Measurements from ENCODE around the gene TMC1.
A peak's percentile ranks its signal among the peaks of the same experiment; 100 is the strongest.
"Not testable (repeated sequence)": the region's sequence is repeated elsewhere in the genome, so short reads cannot be mapped to it uniquely, and the experiment has no call there.

Gene TMC1

GRCh38 chr9:72826996-72827949, 305.9 kb downstream of the TMC1 start:
- no peaks in the 10 kb centered on the region for H3K27me3 ChIP-seq (replicated peaks; ENCODE audit: control insufficient read depth, insufficient read depth, low read length)
- H3K9ac ChIP-seq (ENCODE audit: low read length), result no peak overlapping the region
- no peak overlapping the region for H3K4me3 ChIP-seq (ENCODE audit: low read length)
- H3K36me3 ChIP-seq (ENCODE audit: control insufficient read depth, insufficient read depth, low read length, severe bottlenecking), result no peaks in the 10 kb centered on the region
- DNase-seq (ENCODE audit: low read depth), result peak; percentile 43
- no peaks in the 10 kb centered on the region for H3K9me3 ChIP-seq (ENCODE audit: control insufficient read depth, low read length)
- peaks cover 29% of the 10 kb centered on the region for H3K4me1 ChIP-seq (ENCODE audit: control insufficient read depth, insufficient read depth, low read length)

- H3K9ac ChIP-seq (ENCODE audit: low read length), result no peak overlapping the region
- no peaks in the 10 kb centered on the region for H3K27me3 ChIP-seq (replicated peaks; ENCODE audit: control insufficient read depth, insufficient read depth, low read length)
- no peaks in the 10 kb centered on the region for H3K9me3 ChIP-seq (ENCODE audit: control insufficient read depth, low read length)
- peaks cover 25% of the 10 kb centered on the region for H3K4me1 ChIP-seq (ENCODE audit: control insufficient read depth, insufficient read depth, low read length)
- no peak overlapping the region for H3K4me3 ChIP-seq (ENCODE audit: low read length)
- no peaks in the 10 kb centered on the region for H3K36me3 ChIP-seq (ENCODE audit: control insufficient read depth, insufficient read depth, low read length, severe bottlenecking)
- peak; percentile 21 for DNase-seq (ENCODE audit: low read depth)
Measured at GRCh38 chr9:72827950-72828731, 306.7 kb downstream of the TMC1 start.

GRCh38 chr9:72834994-72835393, 313.6 kb downstream of the TMC1 start:
- no peaks in the 10 kb centered on the region for H3K36me3 ChIP-seq (ENCODE audit: control insufficient read depth, insufficient read depth, low read length, severe bottlenecking)
- H3K4me3 ChIP-seq (ENCODE audit: low read length), result no peak overlapping the region
- peaks cover 5% of the 10 kb centered on the region for H3K4me1 ChIP-seq (ENCODE audit: control insufficient read depth, insufficient read depth, low read length)
- no peaks in the 10 kb centered on the region for H3K9me3 ChIP-seq (ENCODE audit: control insufficient read depth, low read length)
- no peak overlapping the region for H3K9ac ChIP-seq (ENCODE audit: low read length)
- DNase-seq (ENCODE audit: low read depth), result no peak
- H3K27me3 ChIP-seq (replicated peaks; ENCODE audit: control insufficient read depth, insufficient read depth, low read length), result no peaks in the 10 kb centered on the region

- peaks cover 5% of the 10 kb centered on the region for H3K4me1 ChIP-seq (ENCODE audit: control insufficient read depth, insufficient read depth, low read length)
- H3K36me3 ChIP-seq (ENCODE audit: control insufficient read depth, insufficient read depth, low read length, severe bottlenecking), result no peaks in the 10 kb centered on the region
- no peak overlapping the region for H3K9ac ChIP-seq (ENCODE audit: low read length)
- no peaks in the 10 kb centered on the region for H3K27me3 ChIP-seq (replicated peaks; ENCODE audit: control insufficient read depth, insufficient read depth, low read length)
- no peak overlapping the region for H3K4me3 ChIP-seq (ENCODE audit: low read length)
- no peaks in the 10 kb centered on the region for H3K9me3 ChIP-seq (ENCODE audit: control insufficient read depth, low read length)
- no peak for DNase-seq (ENCODE audit: low read depth)
Measured at GRCh38 chr9:72836790-72837189, 315.4 kb downstream of the TMC1 start.

- Histone ChIP-seq H3K27me3 (replicated peaks; ENCODE audit: control insufficient read depth, insufficient read depth, low read length) (no peaks in the 10 kb centered on the region), H3K36me3 (ENCODE audit: control insufficient read depth, insufficient read depth, low read length, severe bottlenecking) (no peaks in the 10 kb centered on the region)
Measured at GRCh38 chr9:72839085-72839484, 317.7 kb downstream of the TMC1 start.

GRCh38 chr9:72843520-72844439, 322.4 kb downstream of the TMC1 start:
- Histone ChIP-seq H3K36me3 (ENCODE audit: control insufficient read depth, insufficient read depth, low read length, severe bottlenecking) (no peaks in the 10 kb centered on the region), H3K4me1 (ENCODE audit: control insufficient read depth, insufficient read depth, low read length) (peaks cover 14% of the 10 kb centered on the region), H3K4me3 (ENCODE audit: low read length) (no peak overlapping the region), H3K9ac (ENCODE audit: low read length) (no peak overlapping the region), H3K9me3 (ENCODE audit: control insufficient read depth, low read length) (peaks cover 12% of the 10 kb centered on the region), H3K27me3 (replicated peaks; ENCODE audit: control insufficient read depth, insufficient read depth, low read length) (no peaks in the 10 kb centered on the region)
- peak; percentile 14 for DNase-seq (ENCODE audit: low read depth)

More at GRCh38 chr9:72839085-72839484, 317.7 kb downstream of the TMC1 start:
- peak; percentile 60 for DNase-seq (ENCODE audit: low read depth)
- Histone ChIP-seq H3K9ac (ENCODE audit: low read length) (no peak overlapping the region), H3K9me3 (ENCODE audit: control insufficient read depth, low read length) (no peaks in the 10 kb centered on the region), H3K4me1 (ENCODE audit: control insufficient read depth, insufficient read depth, low read length) (peaks cover 14% of the 10 kb centered on the region), H3K4me3 (ENCODE audit: low read length) (no peak overlapping the region)

- Histone ChIP-seq H3K4me1 (ENCODE audit: control insufficient read depth, insufficient read depth, low read length) (peaks cover 9% of the 10 kb centered on the region), H3K4me3 (ENCODE audit: low read length) (no peak overlapping the region), H3K36me3 (ENCODE audit: control insufficient read depth, insufficient read depth, low read length, severe bottlenecking) (no peaks in the 10 kb centered on the region), H3K9me3 (ENCODE audit: control insufficient read depth, low read length) (peaks cover 12% of the 10 kb centered on the region), H3K9ac (ENCODE audit: low read length) (no peak overlapping the region), H3K27me3 (replicated peaks; ENCODE audit: control insufficient read depth, insufficient read depth, low read length) (no peaks in the 10 kb centered on the region)
- DNase-seq (ENCODE audit: low read depth), result no peak
Measured at GRCh38 chr9:72844440-72844768, 323.0 kb downstream of the TMC1 start.

GRCh38 chr9:72845052-72845451, 323.6 kb downstream of the TMC1 start:
- H3K4me3 ChIP-seq (ENCODE audit: low read length); H3K36me3 ChIP-seq (ENCODE audit: control insufficient read depth, insufficient read depth, low read length, severe bottlenecking); DNase-seq (ENCODE audit: low read depth); H3K9ac ChIP-seq (ENCODE audit: low read length); H3K27me3 ChIP-seq (replicated peaks; ENCODE audit: control insufficient read depth, insufficient read depth, low read length); H3K4me1 ChIP-seq (ENCODE audit: control insufficient read depth, insufficient read depth, low read length): not testable (repeated sequence)
- H3K9me3 ChIP-seq (ENCODE audit: control insufficient read depth, low read length), result peaks cover 12% of the 10 kb centered on the region

- not testable (repeated sequence) for H3K9ac ChIP-seq (ENCODE audit: low read length); DNase-seq (ENCODE audit: low read depth); H3K36me3 ChIP-seq (ENCODE audit: control insufficient read depth, insufficient read depth, low read length, severe bottlenecking); H3K4me3 ChIP-seq (ENCODE audit: low read length); H3K27me3 ChIP-seq (replicated peaks; ENCODE audit: control insufficient read depth, insufficient read depth, low read length); H3K4me1 ChIP-seq (ENCODE audit: control insufficient read depth, insufficient read depth, low read length)
- peaks cover 12% of the 10 kb centered on the region for H3K9me3 ChIP-seq (ENCODE audit: control insufficient read depth, low read length)
Measured at GRCh38 chr9:72850209-72850608, 328.8 kb downstream of the TMC1 start.

- Histone ChIP-seq H3K4me1 (ENCODE audit: control insufficient read depth, insufficient read depth, low read length) (peaks cover 16% of the 10 kb centered on the region), H3K36me3 (ENCODE audit: control insufficient read depth, insufficient read depth, low read length, severe bottlenecking) (no peaks in the 10 kb centered on the region), H3K9ac (ENCODE audit: low read length) (no peak overlapping the region), H3K4me3 (ENCODE audit: low read length) (no peak overlapping the region), H3K27me3 (replicated peaks; ENCODE audit: control insufficient read depth, insufficient read depth, low read length) (no peaks in the 10 kb centered on the region), H3K9me3 (ENCODE audit: control insufficient read depth, low read length) (no peaks in the 10 kb centered on the region)
- no peak for DNase-seq (ENCODE audit: low read depth)
Measured at GRCh38 chr9:72855321-72855720, 333.9 kb downstream of the TMC1 start.
